ENCODE results near the gene RAB11A. TPM values are rescaled to one million over a fixed set of nuclear protein-coding genes. Genes with fewer than 3 reads are reported as not detected.

The RAB11A gene
- total RNA-seq, 1 donor from 2014 or later = 247 TPM

- no peak overlapping the region for H2AFZ ChIP-seq (ENCODE audit: low read depth, low read length)
- H3K9me3 ChIP-seq (ENCODE audit: insufficient read depth, low read depth, low read length) = no peaks in the 10 kb centered on the region
- peaks cover 5% of the 10 kb centered on the region for H3K4me1 ChIP-seq (ENCODE audit: insufficient read depth, low read length)
- peaks cover 2% of the 10 kb centered on the region for H3K4me1 Mint-ChIP-seq (ENCODE audit: low read depth, unreplicated experiment)
- no peak overlapping the region for H3K27ac Mint-ChIP-seq (ENCODE audit: unreplicated experiment)
- H3K27me3 Mint-ChIP-seq (ENCODE audit: low read depth, unreplicated experiment) = no peaks in the 10 kb centered on the region
- no peak overlapping the region for H3K4me2 ChIP-seq (ENCODE audit: low read length)
- TF ChIP-seq EZH2 (IDR thresholded peaks at IDR 0.05; ENCODE audit: insufficient read depth, low read length) = no peak
- TF ChIP-seq CTCF (IDR thresholded peaks at IDR 0.05; ENCODE audit: insufficient read depth, low read depth, low read length) = no peak
- peaks cover 43% of the 10 kb centered on the region for H4K20me1 ChIP-seq (ENCODE audit: insufficient read depth, low read length)
- no peak overlapping the region for H3K9ac ChIP-seq (ENCODE audit: low read length)
- no peak overlapping the region for H3K4me3 Mint-ChIP-seq (ENCODE audit: unreplicated experiment)
- no peaks in the 10 kb centered on the region for H3K9me3 Mint-ChIP-seq (ENCODE audit: unreplicated experiment)
- no peak for DNase-seq (ENCODE audit: low read depth)
- FAIRE-seq = no peak
- peaks cover 2% of the 10 kb centered on the region for H3K36me3 Mint-ChIP-seq (ENCODE audit: low read depth, unreplicated experiment)
- H3K79me2 ChIP-seq (ENCODE audit: insufficient read depth, low read length) = no peaks in the 10 kb centered on the region
- H3K4me3 ChIP-seq (ENCODE audit: insufficient read depth, low read depth, low read length) = no peak overlapping the region
- no peak overlapping the region for H3K27ac ChIP-seq (ENCODE audit: low read depth, low read length)
- H3K27me3 ChIP-seq (ENCODE audit: insufficient read depth, low read length) = no peaks in the 10 kb centered on the region
- no peaks in the 10 kb centered on the region for H3K36me3 ChIP-seq (ENCODE audit: insufficient read depth, low read length)
Measured at GRCh38 chr15:65914981-65915925, 46.0 kb downstream of the RAB11A start.

GRCh38 chr15:65916041-65916663, 46.9 kb downstream of the RAB11A start:
- Mint-ChIP-seq H3K36me3 (ENCODE audit: low read depth, unreplicated experiment) (peaks cover 2% of the 10 kb centered on the region), H3K27ac (ENCODE audit: unreplicated experiment) (no peak overlapping the region), H3K4me1 (ENCODE audit: low read depth, unreplicated experiment) (peaks cover 2% of the 10 kb centered on the region), H3K4me3 (ENCODE audit: unreplicated experiment) (no peak overlapping the region), H3K9me3 (ENCODE audit: unreplicated experiment) (no peaks in the 10 kb centered on the region), H3K27me3 (ENCODE audit: low read depth, unreplicated experiment) (no peaks in the 10 kb centered on the region)
- no peaks in the 10 kb centered on the region for H3K9me3 ChIP-seq (ENCODE audit: insufficient read depth, low read depth, low read length)
- no peaks in the 10 kb centered on the region for H3K36me3 ChIP-seq (ENCODE audit: insufficient read depth, low read length)
- TF ChIP-seq EZH2 (IDR thresholded peaks at IDR 0.05; ENCODE audit: insufficient read depth, low read length) = no peak
- no peak for TF ChIP-seq CTCF (IDR thresholded peaks at IDR 0.05; ENCODE audit: insufficient read depth, low read depth, low read length)
- H3K4me1 ChIP-seq (ENCODE audit: insufficient read depth, low read length) = peaks cover 5% of the 10 kb centered on the region
- FAIRE-seq = no peak
- H2AFZ ChIP-seq (ENCODE audit: low read depth, low read length) = no peak overlapping the region
- H3K4me3 ChIP-seq (ENCODE audit: insufficient read depth, low read depth, low read length) = no peak overlapping the region
- H4K20me1 ChIP-seq (ENCODE audit: insufficient read depth, low read length) = peaks cover 35% of the 10 kb centered on the region
- no peak overlapping the region for H3K27ac ChIP-seq (ENCODE audit: low read depth, low read length)
- no peaks in the 10 kb centered on the region for H3K79me2 ChIP-seq (ENCODE audit: insufficient read depth, low read length)
- no peaks in the 10 kb centered on the region for H3K27me3 ChIP-seq (ENCODE audit: insufficient read depth, low read length)
- no peak for DNase-seq (ENCODE audit: low read depth)
- no peak overlapping the region for H3K9ac ChIP-seq (ENCODE audit: low read length)
- no peak overlapping the region for H3K4me2 ChIP-seq (ENCODE audit: low read length)

Data from astrocyte (in vitro differentiated cells and primary cell).